HepG2 (cell line): Measurements from ENCODE around the gene SLC17A9. TPM values are rescaled to one million over a fixed set of nuclear protein-coding genes. Genes with fewer than 3 reads are reported as not detected.

Experiments
- ATAC-seq: fragments of 200-7000 bp; cut with Tn5 transposase; 3 replicates; pipeline ENCODE4 v1.9.1; 2020; ENCODE audit warnings: mild to moderate bottlenecking, moderate library complexity
- BruUV-seq: library from RNA; stranded (reverse); fragments of 400-500 nt; replicated peaks from 2 replicates; lab custom pipeline; 2021; lab: Mats Ljungman, UMichigan
- CTCF ChIA-PET: fragments of 300-600 bp; formaldehyde crosslinking; extraction: SDS; loops from one replicate; lab custom pipeline; 2021; ENCODE audit warnings: low total read pairs, inconsistent platforms, low intra/inter-chr PET ratio; lab: Yijun Ruan, JAX
- POLR2A ChIA-PET: fragments of 350-600 bp; sonication (Branson Sonifier 250); formaldehyde crosslinking; loops from one replicate; lab custom pipeline; 2020; ENCODE audit warnings: antibody characterized with exemption, inconsistent platforms; lab: Yijun Ruan, JAX
- DNase-seq: peaks from one replicate; pipeline ENCODE4 v3.0.0-alpha.2; 2015; ENCODE audit warnings: low spot score
- FAIRE-seq: peaks from 3 replicates; lab custom pipeline; 2011; peaks lifted over from hg19 to GRCh38; lab: Jason Lieb, UNC
- H2AFZ ChIP-seq: one replicate; pipeline ENCODE4 v1.6.1; 2011; ENCODE audit warnings: low read length, inconsistent platforms
- H3K27ac ChIP-seq: fragments of 300-600 bp; 3 replicates; pipeline ENCODE4 v1.8.0; 2011; ENCODE audit warnings: mixed run types, mild to moderate bottlenecking, mixed read lengths, low read length, inconsistent platforms; ENCODE audit not compliant: insufficient read depth; ENCODE audit errors: extremely low read length
- H3K27me3 ChIP-seq, 2 experiments: fragments of 200-600 bp in 1 of 2; 2 replicates in 1 of 2; 3 replicates in 1 of 2; pipeline versions ENCODE4 v1.6.0 to v1.8.0; 2011; ENCODE audit warnings: low read length in 2 of 2, mild to moderate bottlenecking in 2 of 2, moderate library complexity in 2 of 2, inconsistent platforms in 1 of 2; ENCODE audit not compliant: insufficient read depth in 2 of 2, control insufficient read depth in 1 of 2
- H3K36me3 ChIP-seq, 2 experiments: fragments of 200-600 bp in 1 of 2; replicated peaks in 1 of 2; 2 replicates in 1 of 2; 3 replicates in 1 of 2; pipeline versions ENCODE4 v1.5.1 to v1.8.0; 2011; ENCODE audit warnings: low read length in 2 of 2, inconsistent platforms in 1 of 2; ENCODE audit not compliant: insufficient read depth in 2 of 2, control insufficient read depth in 1 of 2
- H3K4me1 ChIP-seq: 2 replicates; pipeline ENCODE4 v1.5.1; 2012; ENCODE audit warnings: low read length, inconsistent platforms; ENCODE audit not compliant: insufficient read depth
- H3K4me2 ChIP-seq: 2 replicates; pipeline ENCODE4 v1.6.0; 2011; ENCODE audit warnings: low read depth, low read length, inconsistent platforms
- H3K4me3 ChIP-seq, 3 experiments: fragments of 200-600 bp in 1 of 3; sonication (generic), shearing (Covaris generic) in 1 of 3; replicated peaks in 1 of 3; 2 replicates each; pipeline ENCODE4 v1.5.1; 2011 to 2016; ENCODE audit warnings: low read length in 3 of 3, inconsistent platforms in 2 of 3, low read depth in 2 of 3, mild to moderate bottlenecking in 2 of 3, control low read depth in 1 of 3, mixed read lengths in 1 of 3; ENCODE audit not compliant: insufficient read depth in 1 of 3
- H3K79me2 ChIP-seq: one replicate; pipeline ENCODE4 v1.6.1; 2011; ENCODE audit warnings: low read length, inconsistent platforms; ENCODE audit not compliant: insufficient read depth
- H3K9ac ChIP-seq: 2 replicates; pipeline ENCODE4 v1.6.0; 2011; ENCODE audit warnings: mild to moderate bottlenecking, low read depth, low read length, inconsistent platforms; ENCODE audit not compliant: insufficient read depth
- H3K9me3 ChIP-seq: 2 replicates; pipeline ENCODE4 v1.5.1; 2012; ENCODE audit warnings: mild to moderate bottlenecking, low read length
- H4K20me1 ChIP-seq: 2 replicates; pipeline ENCODE4 v1.6.0; 2011; ENCODE audit warnings: inconsistent platforms, mild to moderate bottlenecking, low read length, moderate library complexity; ENCODE audit not compliant: insufficient read depth
- ELF4 ChIP-seq: sonication (generic); formaldehyde crosslinking; IDR thresholded peaks from 2 replicates; pipeline ENCODE4 v1.5.0; 2020; ENCODE audit warnings: missing genetic modification reagents, mild to moderate bottlenecking, moderate library complexity, borderline replicate concordance
- GRHL1 ChIP-seq: sonication (generic); formaldehyde crosslinking; conservative IDR thresholded peaks from 2 replicates; pipeline ENCODE4 v1.8.0; 2022; ENCODE audit warnings: missing genetic modification reagents
- ISX ChIP-seq: sonication (generic); formaldehyde crosslinking; conservative IDR thresholded peaks from 2 replicates; pipeline ENCODE4 v1.5.0; 2020; ENCODE audit warnings: missing genetic modification reagents
- MAFF ChIP-seq: IDR thresholded peaks from 2 replicates; pipeline ENCODE4 v1.6.1; 2011; ENCODE audit warnings: low read depth, low read length, improper control_type of control experiment
- MYPOP ChIP-seq: sonication (generic); formaldehyde crosslinking; IDR thresholded peaks from 2 replicates; pipeline ENCODE4 v1.8.1; 2023; ENCODE audit warnings: mild to moderate bottlenecking, moderate library complexity, missing genetic modification reagents
- SNAPC4 ChIP-seq: sonication (generic); formaldehyde crosslinking; IDR thresholded peaks from 2 replicates; pipeline ENCODE4 v1.4.0; 2020; ENCODE audit warnings: mild to moderate bottlenecking, missing genetic modification reagents
- TEAD3 ChIP-seq: optimal IDR thresholded peaks from 2 replicates; pipeline ENCODE3; 2016; ENCODE audit warnings: borderline replicate concordance
- ZFP36 ChIP-seq: fragments of 150-350 bp; IDR thresholded peaks from 2 replicates; pipeline ENCODE4 v1.6.1; 2018; ENCODE audit warnings: borderline replicate concordance, low read length, low read depth; ENCODE audit not compliant: partially characterized antibody
- ZNF142 ChIP-seq: sonication (generic); formaldehyde crosslinking; IDR thresholded peaks from 2 replicates; pipeline ENCODE4 v1.4.0; 2020; ENCODE audit warnings: missing genetic modification reagents
- ZNF143 ChIP-seq: sonication (generic); formaldehyde crosslinking; IDR thresholded peaks from 2 replicates; pipeline ENCODE4 v1.4.0; 2020; ENCODE audit warnings: missing genetic modification reagents
- ZNF33A ChIP-seq: sonication (generic); formaldehyde crosslinking; IDR thresholded peaks from 2 replicates; pipeline ENCODE4 v1.5.1; 2020; ENCODE audit warnings: missing genetic modification reagents, mild to moderate bottlenecking, moderate library complexity, borderline replicate concordance
- WGBS: methylation state at CpG from one replicate; pipeline ENCODE4 v1.1.6; 2017; ENCODE audit warnings: low lambda C conversion rate; 5-methylcytosine and 5-hydroxymethylcytosine counted together
- in situ Hi-C: cut with HindIII; loops from 2 replicates; pipeline ENCODE4 v1.10.0; 2017; ENCODE audit warnings: low pct_unique_long_range_greater_than_20kb; ENCODE audit not compliant: extremely low pct_ligation_motif_present
- intact Hi-C: fragments of 100-400 bp; cut with micrococcal nuclease; formaldehyde crosslinking; loops from one replicate; pipeline ENCODE4 v1.10.0; 2022; ENCODE audit not compliant: unreplicated experiment
- polyA plus RNA-seq, 8 experiments: library from polyadenylated mRNA; depleted of rRNA in 3 of 8; stranded (reverse) in 7 of 8; unstranded in 1 of 8; fragments of >200 nt; fragmentation: Illumina TruSeq in 4 of 8; extraction: Trizol in 4 of 8; gene quantifications; 2 replicates each; pipeline versions ENCODE4 v1.2.1 to v1.2.3, GENCODE V29; 2011 to 2016; ENCODE audit warnings: low read depth in 4 of 8, missing spikeins in 1 of 8, mixed read lengths in 1 of 8; ENCODE audit not compliant: insufficient read depth in 1 of 8
- total RNA-seq, 5 experiments: library from RNA; depleted of rRNA; stranded (reverse); fragments of >200 nt; fragmentation: Illumina TruSeq; extraction: Trizol; gene quantifications; 2 replicates each; pipeline ENCODE4 v1.2.3, GENCODE V29; 2016; ENCODE audit warnings: low read depth in 1 of 5

SLC17A9 gene
- total and polyA plus RNA-seq, 2 of the 13 experiments (the other 11 are each of a cell fraction or from before 2014, with no cell fraction given): 110 to 191 TPM

GRCh38 chr20:62983210-62983609 is 30.7 kb downstream of the SLC17A9 start:
- Histone ChIP-seq H4K20me1 (no peaks in the 10 kb centered on the region; the same call in 1 of the 2 replicates), H3K36me3 (no peaks in the 10 kb centered on the region), H3K27ac (no peak overlapping the region), H2AFZ (no peak overlapping the region), H3K4me2 (no peak overlapping the region), H3K27me3 (peaks cover 58 to 93% of the 10 kb centered on the region in 2 experiments), H3K79me2 (no peaks in the 10 kb centered on the region), H3K9ac (no peak overlapping the region), H3K9me3 (no peaks in the 10 kb centered on the region), H3K4me3 (no peak overlapping the region), H3K4me1 (no peaks in the 10 kb centered on the region)
- POLR2A ChIA-PET: no interaction called here
- ATAC-seq (no peak), DNase-seq (no peak), FAIRE-seq (no peak)
- intact Hi-C loops (no loop called here), in situ Hi-C loops (no loop called here)
- CTCF ChIA-PET: no interaction called here
- 8% methylated on average over 6 of the region's 6 CpGs for WGBS
- no TSS peak for BruUV-seq
- TF ChIP-seq ZNF143 (CRISPR knock-in tag) (no peak), ISX (CRISPR knock-in tag) (no peak), ZFP36 (peak; percentile 10), ZNF142 (CRISPR knock-in tag) (no peak), ELF4 (CRISPR knock-in tag) (no peak), TEAD3 (CRISPR knock-in tag) (no peak), MYPOP (CRISPR knock-in tag) (no peak), SNAPC4 (CRISPR knock-in tag) (no peak), ZNF33A (CRISPR knock-in tag) (no peak), GRHL1 (CRISPR knock-in tag) (no peak), MAFF (no peak)
